ENCODE results near the gene PCSK1N. TPM values are rescaled to one million over a fixed set of nuclear protein-coding genes. Genes with fewer than 3 reads are reported as not detected.
A peak's percentile ranks its signal among the peaks of the same experiment; 100 is the strongest.

Gene PCSK1N
- total RNA-seq, 2 experiments from 2014 or later, result not detected

DNA sequence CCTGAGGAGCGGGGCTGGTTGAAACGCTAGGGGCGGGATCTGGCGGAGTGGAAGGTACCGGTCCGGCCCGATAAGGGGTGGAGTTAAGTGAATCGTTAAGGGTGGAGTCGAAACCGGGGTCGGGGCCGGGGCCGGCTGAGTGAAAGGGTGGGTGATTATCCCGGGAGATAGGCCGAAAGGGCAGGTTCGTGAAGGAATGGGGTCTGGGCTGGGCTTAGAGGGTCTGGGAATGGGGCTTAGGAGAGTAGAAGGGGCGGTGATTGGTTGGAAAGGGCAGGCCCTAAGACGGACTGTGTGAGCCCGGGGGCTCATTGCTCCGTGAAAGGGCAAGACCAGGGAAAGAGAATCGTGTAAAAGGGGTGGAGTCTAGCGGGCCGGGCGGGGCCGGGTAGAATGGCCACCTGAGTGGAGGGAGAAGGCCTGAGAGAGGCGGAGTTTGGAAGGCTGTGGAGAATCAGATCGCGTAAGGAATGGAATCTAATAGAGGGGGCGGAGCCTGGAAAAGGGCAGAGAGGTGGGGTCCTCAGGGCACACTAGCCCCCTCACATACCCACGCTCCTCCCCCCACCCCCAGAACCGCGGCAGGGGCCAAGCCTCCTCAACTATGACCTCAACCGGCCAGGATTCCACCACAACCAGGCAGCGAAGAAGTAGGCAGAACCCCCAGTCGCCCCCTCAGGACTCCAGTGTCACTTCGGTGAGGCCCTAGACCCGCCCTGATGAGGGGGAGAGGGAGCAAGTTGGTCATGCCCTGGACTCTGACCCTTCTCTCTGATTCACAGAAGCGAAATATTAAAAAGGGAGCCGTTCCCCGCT, 33.1 kb downstream of the PCSK1N start:
- peak overlapping the region; percentile 64; the same call in 1 of the 2 replicates for H2AFZ ChIP-seq (ENCODE audit: low read length)

DNA sequence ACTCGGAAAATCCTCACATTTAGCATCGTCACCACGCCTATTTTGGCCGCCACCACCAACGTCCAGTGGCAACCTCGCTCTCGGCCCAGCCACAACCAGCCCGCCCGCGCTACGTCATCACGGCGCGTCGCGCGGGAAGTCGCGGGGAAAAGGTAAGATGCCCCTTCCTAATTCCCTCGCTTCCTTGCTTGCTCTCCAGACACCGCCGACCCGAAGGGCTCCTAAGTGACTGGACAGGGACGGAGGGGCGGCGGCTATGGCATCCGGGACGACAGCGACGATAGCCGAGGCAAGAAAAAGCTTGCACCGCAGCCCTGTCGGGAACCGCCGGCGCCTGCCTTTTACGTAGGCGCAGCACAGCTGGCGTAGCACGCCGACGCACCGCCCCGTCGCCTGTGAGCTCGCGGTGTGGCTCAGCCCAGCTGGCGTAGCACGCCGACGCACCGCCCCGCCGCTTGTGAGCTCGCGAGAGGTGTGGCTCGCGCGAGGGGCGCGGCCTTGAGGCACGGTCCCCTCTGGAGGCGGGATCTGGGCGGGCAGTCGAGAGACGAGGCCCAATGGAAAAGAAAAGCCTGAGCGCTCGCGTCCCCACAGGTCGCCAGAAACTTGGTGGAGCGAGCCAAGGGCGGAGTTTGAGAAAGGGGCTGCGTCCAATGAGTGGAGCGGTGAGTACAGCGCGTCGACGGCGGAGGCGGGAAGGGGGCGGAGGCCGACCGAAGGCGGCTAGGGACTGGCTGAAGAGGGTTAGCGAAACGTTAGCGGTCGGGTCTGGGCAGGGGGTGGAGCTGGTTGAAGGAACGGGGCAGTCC, 33.9 kb downstream of the PCSK1N start, which contains the start of gene HDAC6:
Gene HDAC6, plus strand, starts transcription at position 788 of the 809 bp plus-strand sequence. CDS start 626 bp downstream, outside the sequence.
- TF ChIP-seq EZH2phosphoT487 (IDR thresholded peaks at IDR 0.05; ENCODE audit: borderline replicate concordance, low read depth, low read length) (no peak), CTCF (conservative IDR thresholded peaks at IDR 0.05; ENCODE audit: low read length) (no peak)
- Histone ChIP-seq H3K36me3 (ENCODE audit: insufficient read depth, low read length) (peaks cover 14% of the 10 kb centered on the region), H3K27ac (ENCODE audit: low read depth, low read length, poor library complexity, severe bottlenecking) (peak within 1 kb of the TSS; percentile 86), H3K4me2 (ENCODE audit: low read length) (peak within 1 kb of the TSS; percentile 97), H3K4me3 (ENCODE audit: low read depth, low read length, poor library complexity, severe bottlenecking) (peak within 1 kb of the TSS; percentile 77), H3K9me2 (ENCODE audit: insufficient read depth, low read length) (no peaks in the 10 kb centered on the region), H4K20me1 (ENCODE audit: insufficient read depth, low read length) (no peaks in the 10 kb centered on the region), H2AFZ (ENCODE audit: low read length) (peak within 1 kb of the TSS; percentile 69; the same call in 1 of the 2 replicates), H3K9me3 (ENCODE audit: low read length) (no peaks in the 10 kb centered on the region), H3K79me2 (ENCODE audit: insufficient read depth, low read depth, low read length) (peaks cover 8% of the 10 kb centered on the region; the same call in 1 of the 2 replicates), H3K4me1 (ENCODE audit: insufficient read depth, low read length, poor library complexity, severe bottlenecking) (peaks cover 18% of the 10 kb centered on the region)
- peak; percentile 98 for DNase-seq (ENCODE audit: low spot score)
- no TSS peak for BruUV-seq (replicated peaks)
- ChIA-PET POLR2A (interaction anchor here (0.7 to 1.5 kb wide), 3 partner anchors 25 to 153 kb away, joined by 3 to 4 read pairs (median 3); no protein-coding TSS in a partner anchor), CTCF (ENCODE audit: unreplicated experiment) (interaction anchor here (0.5 to 1.0 kb wide), 3 partner anchors 9 to 242 kb away, joined by 3 read pairs; partner anchors contain the start of gene TFE3)
- intact Hi-C loops (cut with micrococcal nuclease; ENCODE audit: unreplicated experiment), result loop anchor here (2.0 to 10.0 kb wide), 3 partner anchors 64 to 125 kb away; partner anchors contain the start of genes PQBP1 and TIMM17B

More for the DNA sequence above, 33.1 kb downstream of the PCSK1N start:
- Histone ChIP-seq H3K9me2 (ENCODE audit: insufficient read depth, low read length) (no peaks in the 10 kb centered on the region), H3K9me3 (ENCODE audit: low read length) (no peaks in the 10 kb centered on the region), H4K20me1 (ENCODE audit: insufficient read depth, low read length) (no peaks in the 10 kb centered on the region), H3K79me2 (ENCODE audit: insufficient read depth, low read depth, low read length) (peaks cover 8% of the 10 kb centered on the region; the same call in 1 of the 2 replicates), H3K4me3 (ENCODE audit: low read depth, low read length, poor library complexity, severe bottlenecking) (peak overlapping the region; percentile 77), H3K4me2 (ENCODE audit: low read length) (peak overlapping the region; percentile 97), H3K36me3 (ENCODE audit: insufficient read depth, low read length) (peaks cover 14% of the 10 kb centered on the region), H3K4me1 (ENCODE audit: insufficient read depth, low read length, poor library complexity, severe bottlenecking) (peaks cover 18% of the 10 kb centered on the region), H3K27ac (ENCODE audit: low read depth, low read length, poor library complexity, severe bottlenecking) (peak overlapping the region; percentile 86)
- intact Hi-C loops (cut with micrococcal nuclease; ENCODE audit: unreplicated experiment), result loop anchor here (5.0 to 10.0 kb wide), 2 partner anchors 65 to 93 kb away; partner anchors contain the start of genes PQBP1 and TIMM17B
- BruUV-seq (replicated peaks), result no TSS peak
- peak; percentile 80 for DNase-seq (ENCODE audit: low spot score)
- CTCF ChIA-PET (ENCODE audit: unreplicated experiment), result interaction anchor here (0.5 to 1.0 kb wide), 3 partner anchors 10 to 241 kb away, joined by 3 read pairs; partner anchors contain the start of gene TFE3
- TF ChIP-seq CTCF (conservative IDR thresholded peaks at IDR 0.05; ENCODE audit: low read length) (no peak), EZH2phosphoT487 (IDR thresholded peaks at IDR 0.05; ENCODE audit: borderline replicate concordance, low read depth, low read length) (no peak)
- POLR2A ChIA-PET, result interaction anchor here (0.7 to 1.5 kb wide), 3 partner anchors 26 to 154 kb away, joined by 3 to 4 read pairs (median 3); no protein-coding TSS in a partner anchor
